HepG2 (cell line): ENCODE measurements around the gene ELP1.

Source experiments
- MLX ChIP-seq: IDR thresholded peaks from 2 replicates; pipeline ENCODE4 v1.6.1; 2016
- ZFP1 ChIP-seq: IDR thresholded peaks from 2 replicates; pipeline ENCODE4 v1.6.1; 2016

DNA sequence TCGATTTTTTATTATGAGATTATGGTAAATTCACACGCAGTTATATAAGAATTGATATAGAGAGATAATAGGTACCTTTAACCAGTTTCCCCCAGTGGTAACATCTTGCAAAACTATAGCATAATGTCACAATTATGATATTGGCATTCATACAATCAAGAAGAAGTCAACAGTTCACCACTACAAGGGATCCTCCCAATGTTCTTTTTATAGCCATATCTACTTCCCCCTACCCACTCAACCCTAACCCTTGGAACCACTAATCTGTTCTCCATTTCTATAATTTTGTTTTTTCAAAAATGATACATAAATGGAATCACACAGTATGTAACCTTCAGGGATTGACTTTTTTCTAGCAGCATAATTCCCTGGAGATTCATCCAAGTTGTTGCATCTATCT, 88.0 kb downstream of the ELP1 start:
- TF ChIP-seq MLX (no peak), ZFP1 (CRISPR knock-in tag) (no peak)
